GM23338 (cell line): ENCODE results near the gene EPG5.

Source experiments
- EZH2 ChIP-seq: fragments of 200-600 bp; sonication (generic); IDR thresholded peaks from one replicate; pipeline ENCODE4 v1.8.0; 2017; ENCODE audit warnings: antibody characterized with exemption, mild to moderate bottlenecking, low read depth; ENCODE audit not compliant: unreplicated experiment
- TF ChIP-seq, protein P1 (sequence below), 2 experiments: fragments of 200-600 bp in 1 of 2; sonication (generic) in 1 of 2; conservative IDR thresholded peaks; 2 replicates each; pipeline versions ENCODE4 v1.5.1 to v1.6.1; 2016 to 2017; ENCODE audit warnings: antibody characterized with exemption in 2 of 2, low read depth in 2 of 2, mild to moderate bottlenecking in 2 of 2, moderate library complexity in 1 of 2
- TF ChIP-seq, protein P2 (sequence below): IDR thresholded peaks from one replicate; pipeline ENCODE4 v1.6.1; 2018; ENCODE audit warnings: antibody characterized with exemption; ENCODE audit not compliant: unreplicated experiment

- TF ChIP-seq, protein P1, sequence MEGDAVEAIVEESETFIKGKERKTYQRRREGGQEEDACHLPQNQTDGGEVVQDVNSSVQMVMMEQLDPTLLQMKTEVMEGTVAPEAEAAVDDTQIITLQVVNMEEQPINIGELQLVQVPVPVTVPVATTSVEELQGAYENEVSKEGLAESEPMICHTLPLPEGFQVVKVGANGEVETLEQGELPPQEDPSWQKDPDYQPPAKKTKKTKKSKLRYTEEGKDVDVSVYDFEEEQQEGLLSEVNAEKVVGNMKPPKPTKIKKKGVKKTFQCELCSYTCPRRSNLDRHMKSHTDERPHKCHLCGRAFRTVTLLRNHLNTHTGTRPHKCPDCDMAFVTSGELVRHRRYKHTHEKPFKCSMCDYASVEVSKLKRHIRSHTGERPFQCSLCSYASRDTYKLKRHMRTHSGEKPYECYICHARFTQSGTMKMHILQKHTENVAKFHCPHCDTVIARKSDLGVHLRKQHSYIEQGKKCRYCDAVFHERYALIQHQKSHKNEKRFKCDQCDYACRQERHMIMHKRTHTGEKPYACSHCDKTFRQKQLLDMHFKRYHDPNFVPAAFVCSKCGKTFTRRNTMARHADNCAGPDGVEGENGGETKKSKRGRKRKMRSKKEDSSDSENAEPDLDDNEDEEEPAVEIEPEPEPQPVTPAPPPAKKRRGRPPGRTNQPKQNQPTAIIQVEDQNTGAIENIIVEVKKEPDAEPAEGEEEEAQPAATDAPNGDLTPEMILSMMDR (conservative IDR thresholded peaks at IDR 0.05; ENCODE audit: low read depth in 2 of 2), result no peak
- no peak for TF ChIP-seq EZH2
- TF ChIP-seq, protein P2, sequence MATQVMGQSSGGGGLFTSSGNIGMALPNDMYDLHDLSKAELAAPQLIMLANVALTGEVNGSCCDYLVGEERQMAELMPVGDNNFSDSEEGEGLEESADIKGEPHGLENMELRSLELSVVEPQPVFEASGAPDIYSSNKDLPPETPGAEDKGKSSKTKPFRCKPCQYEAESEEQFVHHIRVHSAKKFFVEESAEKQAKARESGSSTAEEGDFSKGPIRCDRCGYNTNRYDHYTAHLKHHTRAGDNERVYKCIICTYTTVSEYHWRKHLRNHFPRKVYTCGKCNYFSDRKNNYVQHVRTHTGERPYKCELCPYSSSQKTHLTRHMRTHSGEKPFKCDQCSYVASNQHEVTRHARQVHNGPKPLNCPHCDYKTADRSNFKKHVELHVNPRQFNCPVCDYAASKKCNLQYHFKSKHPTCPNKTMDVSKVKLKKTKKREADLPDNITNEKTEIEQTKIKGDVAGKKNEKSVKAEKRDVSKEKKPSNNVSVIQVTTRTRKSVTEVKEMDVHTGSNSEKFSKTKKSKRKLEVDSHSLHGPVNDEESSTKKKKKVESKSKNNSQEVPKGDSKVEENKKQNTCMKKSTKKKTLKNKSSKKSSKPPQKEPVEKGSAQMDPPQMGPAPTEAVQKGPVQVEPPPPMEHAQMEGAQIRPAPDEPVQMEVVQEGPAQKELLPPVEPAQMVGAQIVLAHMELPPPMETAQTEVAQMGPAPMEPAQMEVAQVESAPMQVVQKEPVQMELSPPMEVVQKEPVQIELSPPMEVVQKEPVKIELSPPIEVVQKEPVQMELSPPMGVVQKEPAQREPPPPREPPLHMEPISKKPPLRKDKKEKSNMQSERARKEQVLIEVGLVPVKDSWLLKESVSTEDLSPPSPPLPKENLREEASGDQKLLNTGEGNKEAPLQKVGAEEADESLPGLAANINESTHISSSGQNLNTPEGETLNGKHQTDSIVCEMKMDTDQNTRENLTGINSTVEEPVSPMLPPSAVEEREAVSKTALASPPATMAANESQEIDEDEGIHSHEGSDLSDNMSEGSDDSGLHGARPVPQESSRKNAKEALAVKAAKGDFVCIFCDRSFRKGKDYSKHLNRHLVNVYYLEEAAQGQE, result no peak
These were observed 10.0 kb downstream of the EPG5 start for GRCh38 chr18:45957100-45957499.
